Sigmoid colon (tissue), 4 donors: Measurements from ENCODE around the gene DCLK2.

ENCODE experiments used
- CTCF ChIP-seq, 4 experiments: fragments of 450-650 bp in 3 of 4; fragments of 200-600 bp in 1 of 4; IDR thresholded peaks; one replicate each; pipeline ENCODE4 v1.5.1; 2016 to 2019; ENCODE audit warnings: antibody characterized with exemption in 4 of 4, mild to moderate bottlenecking in 3 of 4, moderate library complexity in 2 of 4
- EP300 ChIP-seq, 4 donors: sonication (generic); formaldehyde crosslinking; IDR thresholded peaks; one replicate each; pipeline ENCODE4 v1.6.1; 2017; ENCODE audit warnings: antibody characterized with exemption in 4 of 4
- POLR2A ChIP-seq, 2 donors: fragments of 450-650 bp; IDR thresholded peaks; one replicate each; pipeline ENCODE4 v1.6.1; 2016; ENCODE audit warnings: antibody characterized with exemption in 2 of 2, mild to moderate bottlenecking in 2 of 2, moderate library complexity in 2 of 2
- POLR2AphosphoS5 ChIP-seq, 4 donors: sonication (generic); formaldehyde crosslinking; IDR thresholded peaks; one replicate each; pipeline ENCODE4 v1.6.1; 2017; ENCODE audit warnings: antibody characterized with exemption in 4 of 4

- TF ChIP-seq POLR2A (IDR thresholded peaks at IDR 0.05) = no peak
- no peak for TF ChIP-seq CTCF (IDR thresholded peaks at IDR 0.05)
- no peak for TF ChIP-seq EP300 (IDR thresholded peaks at IDR 0.05)
- no peak for TF ChIP-seq POLR2AphosphoS5 (IDR thresholded peaks at IDR 0.05)
These were observed 32.8 kb upstream of the DCLK2 start for GRCh38 chr4:150045410-150045809.
